K562 (cell line): ENCODE measurements around the gene GCNA. TPM values are rescaled to one million over a fixed set of nuclear protein-coding genes. Genes with fewer than 3 reads are reported as not detected.

Experiments
- CHD7 ChIP-seq: fragments of 200-600 bp; sonication (generic); IDR thresholded peaks from one replicate; pipeline ENCODE4 v1.6.1; 2012; ENCODE audit warnings: mild to moderate bottlenecking, low read depth, low read length, inconsistent platforms
- polyA plus RNA-seq, 8 experiments: library from polyadenylated mRNA; depleted of rRNA in 4 of 8; stranded (reverse) in 5 of 8; unstranded in 3 of 8; fragments of >200 nt; fragmentation: Nextera tagmentation in 2 of 8; fragmentation: Illumina TruSeq in 1 of 8; extraction: Ambion mirVana in 2 of 8; extraction: Trizol in 1 of 8; gene quantifications; 2 replicates each; pipeline versions ENCODE4 v1.2.1 to v1.2.3, GENCODE V29; 2011 to 2014; ENCODE audit warnings: inconsistent platforms in 1 of 8, missing spikeins in 1 of 8
- total RNA-seq, 7 experiments: library from RNA; depleted of rRNA in 6 of 7; stranded (reverse); fragments of >200 nt in 6 of 7; fragmentation: Illumina TruSeq in 2 of 7; extraction: Trizol in 2 of 7; gene quantifications; 2 replicates each; pipeline versions ENCODE4 v1.2.1 to v1.2.3, GENCODE V29; 2011 to 2021; ENCODE audit warnings: low replicate concordance in 1 of 7

Gene GCNA
- total and polyA plus RNA-seq, 9 of the 15 experiments (the other 6 are each of a cell fraction or from before 2014, with no cell fraction given) = 0.27 to 1.5 (median 0.86) TPM

GRCh38 chrX:71577682-71578081 lies 555 bp upstream of the GCNA start (continued):
- no peak for TF ChIP-seq CHD7
